K562 (cell line): ENCODE measurements around the gene HOXB4. TPM values are rescaled to one million over a fixed set of nuclear protein-coding genes. Genes with fewer than 3 reads are reported as not detected.

Experiments used
- BRD9 ChIP-seq: fragments of 450-650 bp; IDR thresholded peaks from 2 replicates; pipeline ENCODE4 v1.6.1; 2018; ENCODE audit warnings: low read depth; ENCODE audit not compliant: partially characterized antibody
- EGR1 ChIP-seq: fragments of 450-650 bp; conservative IDR thresholded peaks from 2 replicates; pipeline ENCODE4 v1.6.1; 2017; ENCODE audit warnings: mild to moderate bottlenecking
- MEIS2 ChIP-seq: fragments of 450-650 bp; IDR thresholded peaks from 2 replicates; pipeline ENCODE4 v1.6.1; 2014; ENCODE audit warnings: mild to moderate bottlenecking; ENCODE audit not compliant: partially characterized antibody
- NFRKB ChIP-seq: fragments of 450-650 bp; IDR thresholded peaks from 2 replicates; pipeline ENCODE4 v1.6.1; 2016; ENCODE audit warnings: low read depth
- OTX1 ChIP-seq: fragments of 450-650 bp; formaldehyde crosslinking; IDR thresholded peaks from 2 replicates; pipeline ENCODE4 v1.4.0; 2022; ENCODE audit warnings: mild to moderate bottlenecking
- PPARD ChIP-seq: fragments of 250-450 bp; sonication (Bioruptor Pico); IDR thresholded peaks from 2 replicates; pipeline ENCODE4 v1.8.0; 2022; ENCODE audit warnings: inconsistent platforms, mild to moderate bottlenecking, moderate library complexity
- RHOXF2B ChIP-seq: fragments of 250-450 bp; sonication (Bioruptor Pico); conservative IDR thresholded peaks from 2 replicates; pipeline ENCODE4 v1.5.1; 2021
- THRA ChIP-seq: fragments of 450-650 bp; IDR thresholded peaks from 2 replicates; pipeline ENCODE4 v1.6.1; 2017; ENCODE audit warnings: mild to moderate bottlenecking, moderate library complexity
- ZBTB49 ChIP-seq: sonication (generic); formaldehyde crosslinking; IDR thresholded peaks from 2 replicates; pipeline ENCODE4 v1.8.0; 2022; ENCODE audit warnings: missing genetic modification reagents, mild to moderate bottlenecking, borderline replicate concordance
- ZBTB5 ChIP-seq: fragments of 450-650 bp; IDR thresholded peaks from 2 replicates; pipeline ENCODE4 v1.6.1; 2017; ENCODE audit warnings: antibody characterized with exemption
- ZC3H8 ChIP-seq: fragments of 450-650 bp; IDR thresholded peaks from 2 replicates; pipeline ENCODE4 v1.6.1; 2017
- ZNF184 ChIP-seq: sonication (generic); formaldehyde crosslinking; IDR thresholded peaks from 2 replicates; pipeline ENCODE4 v1.5.0; 2020; ENCODE audit warnings: missing genetic modification reagents
- ZNF274 ChIP-seq: IDR thresholded peaks from 2 replicates; pipeline ENCODE4 v1.6.1; 2011; ENCODE audit warnings: low read depth, mild to moderate bottlenecking, low read length, moderate library complexity, borderline replicate concordance
- ZNF785 ChIP-seq: fragments of 250-450 bp; sonication (Bioruptor Pico); IDR thresholded peaks from 2 replicates; pipeline ENCODE4 v1.4.0; 2020; ENCODE audit warnings: mild to moderate bottlenecking
- ZSCAN29 ChIP-seq: fragments of 450-650 bp; IDR thresholded peaks from 2 replicates; pipeline ENCODE4 v1.6.1; 2017
- ZSCAN32 ChIP-seq: fragments of 450-650 bp; formaldehyde crosslinking; IDR thresholded peaks from 2 replicates; pipeline ENCODE4 v1.4.0; 2020; ENCODE audit warnings: mild to moderate bottlenecking, moderate library complexity
- polyA plus RNA-seq, 8 experiments: library from polyadenylated mRNA; depleted of rRNA in 4 of 8; stranded (reverse) in 5 of 8; unstranded in 3 of 8; fragments of >200 nt; fragmentation: Nextera tagmentation in 2 of 8; fragmentation: Illumina TruSeq in 1 of 8; extraction: Ambion mirVana in 2 of 8; extraction: Trizol in 1 of 8; gene quantifications; 2 replicates each; pipeline versions ENCODE4 v1.2.1 to v1.2.3, GENCODE V29; 2011 to 2014; ENCODE audit warnings: inconsistent platforms in 1 of 8, missing spikeins in 1 of 8
- total RNA-seq, 7 experiments: library from RNA; depleted of rRNA in 6 of 7; stranded (reverse); fragments of >200 nt in 6 of 7; fragmentation: Illumina TruSeq in 2 of 7; extraction: Trizol in 2 of 7; gene quantifications; 2 replicates each; pipeline versions ENCODE4 v1.2.1 to v1.2.3, GENCODE V29; 2011 to 2021; ENCODE audit warnings: low replicate concordance in 1 of 7
- TF ChIP-seq, protein P1 (sequence below): sonication (generic); formaldehyde crosslinking; IDR thresholded peaks from 2 replicates; pipeline ENCODE4 v1.8.1; 2023; ENCODE audit warnings: mild to moderate bottlenecking, missing genetic modification reagents, moderate library complexity
- TF ChIP-seq, protein P2 (sequence below): fragments of 250-450 bp; sonication (Bioruptor Pico); IDR thresholded peaks from 2 replicates; pipeline ENCODE4 v1.5.0; 2020; ENCODE audit warnings: mild to moderate bottlenecking, borderline replicate concordance

HOXB4 gene
- total and polyA plus RNA-seq, 9 of the 15 experiments (the other 6 are each of a cell fraction or from before 2014, with no cell fraction given): 1.6 to 34.9 (median 14.9) TPM

- TF ChIP-seq ZNF274 (no peak), NFRKB (peak; percentile 75; the same call in 1 of the 2 replicates), ZNF785 (CRISPR knock-in tag) (no peak), MEIS2 (peak; percentile 99), ZBTB5 (no peak), ZNF184 (CRISPR knock-in tag) (no peak), EGR1 (no peak), THRA (no peak), RHOXF2B (CRISPR knock-in tag) (no peak), ZSCAN32 (CRISPR knock-in tag) (0 out of 2 replicates have a peak, but pooled peaks have one; percentile 9), ZSCAN29 (0 out of 2 replicates have a peak, but pooled peaks have one; percentile 19), PPARD (CRISPR knock-in tag) (no peak), ZC3H8 (no peak), OTX1 (CRISPR knock-in tag) (peak; percentile 67), ZBTB49 (CRISPR knock-in tag) (no peak), BRD9 (peak; percentile 72)
- TF ChIP-seq, protein P1, sequence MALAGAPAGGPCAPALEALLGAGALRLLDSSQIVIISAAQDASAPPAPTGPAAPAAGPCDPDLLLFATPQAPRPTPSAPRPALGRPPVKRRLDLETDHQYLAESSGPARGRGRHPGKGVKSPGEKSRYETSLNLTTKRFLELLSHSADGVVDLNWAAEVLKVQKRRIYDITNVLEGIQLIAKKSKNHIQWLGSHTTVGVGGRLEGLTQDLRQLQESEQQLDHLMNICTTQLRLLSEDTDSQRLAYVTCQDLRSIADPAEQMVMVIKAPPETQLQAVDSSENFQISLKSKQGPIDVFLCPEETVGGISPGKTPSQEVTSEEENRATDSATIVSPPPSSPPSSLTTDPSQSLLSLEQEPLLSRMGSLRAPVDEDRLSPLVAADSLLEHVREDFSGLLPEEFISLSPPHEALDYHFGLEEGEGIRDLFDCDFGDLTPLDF (CRISPR knock-in tag): no peak
- TF ChIP-seq, protein P2, sequence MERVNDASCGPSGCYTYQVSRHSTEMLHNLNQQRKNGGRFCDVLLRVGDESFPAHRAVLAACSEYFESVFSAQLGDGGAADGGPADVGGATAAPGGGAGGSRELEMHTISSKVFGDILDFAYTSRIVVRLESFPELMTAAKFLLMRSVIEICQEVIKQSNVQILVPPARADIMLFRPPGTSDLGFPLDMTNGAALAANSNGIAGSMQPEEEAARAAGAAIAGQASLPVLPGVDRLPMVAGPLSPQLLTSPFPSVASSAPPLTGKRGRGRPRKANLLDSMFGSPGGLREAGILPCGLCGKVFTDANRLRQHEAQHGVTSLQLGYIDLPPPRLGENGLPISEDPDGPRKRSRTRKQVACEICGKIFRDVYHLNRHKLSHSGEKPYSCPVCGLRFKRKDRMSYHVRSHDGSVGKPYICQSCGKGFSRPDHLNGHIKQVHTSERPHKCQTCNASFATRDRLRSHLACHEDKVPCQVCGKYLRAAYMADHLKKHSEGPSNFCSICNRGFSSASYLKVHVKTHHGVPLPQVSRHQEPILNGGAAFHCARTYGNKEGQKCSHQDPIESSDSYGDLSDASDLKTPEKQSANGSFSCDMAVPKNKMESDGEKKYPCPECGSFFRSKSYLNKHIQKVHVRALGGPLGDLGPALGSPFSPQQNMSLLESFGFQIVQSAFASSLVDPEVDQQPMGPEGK (CRISPR knock-in tag): no peak
Measured at GRCh38 chr17:48546137-48546923, 31.8 kb downstream of the HOXB4 start (continued).
